GM12875 (cell line): ENCODE data around the gene COX17.

Experiments used
- H3K4me3 ChIP-seq: one replicate; pipeline ENCODE4 v1.5.1; 2011; ENCODE audit warnings: low read depth, low read length, control low read depth
- CTCF ChIP-seq: IDR thresholded peaks from 2 replicates; pipeline ENCODE4 v1.5.1; 2011; ENCODE audit warnings: low read depth, mild to moderate bottlenecking, control low read depth, inconsistent platforms, low read length, moderate library complexity, borderline replicate concordance; ENCODE audit not compliant: insufficient read depth

COX17 gene

GRCh38 chr3:119657887-119658702, 19.1 kb downstream of the COX17 start:
- no peak for TF ChIP-seq CTCF
- H3K4me3 ChIP-seq, result no peak overlapping the region

GRCh38 chr3:119653876-119654275, 23.3 kb downstream of the COX17 start:
- H3K4me3 ChIP-seq, result no peak overlapping the region
- no peak for TF ChIP-seq CTCF

GRCh38 chr3:119652306-119653033, 24.7 kb downstream of the COX17 start:
- no peak for TF ChIP-seq CTCF
- no peak overlapping the region for H3K4me3 ChIP-seq

- TF ChIP-seq CTCF, result no peak
- no peak overlapping the region for H3K4me3 ChIP-seq
Observed at GRCh38 chr3:119649761-119650160, 27.4 kb downstream of the COX17 start.

GRCh38 chr3:119647843-119648575, 29.2 kb downstream of the COX17 start:
- no peak overlapping the region for H3K4me3 ChIP-seq
- TF ChIP-seq CTCF, result no peak

GRCh38 chr3:119647171-119647570, 30.0 kb downstream of the COX17 start:
- no peak overlapping the region for H3K4me3 ChIP-seq
- TF ChIP-seq CTCF, result no peak
